ENCODE data around the gene SLC17A4.

The SLC17A4 gene

DNA sequence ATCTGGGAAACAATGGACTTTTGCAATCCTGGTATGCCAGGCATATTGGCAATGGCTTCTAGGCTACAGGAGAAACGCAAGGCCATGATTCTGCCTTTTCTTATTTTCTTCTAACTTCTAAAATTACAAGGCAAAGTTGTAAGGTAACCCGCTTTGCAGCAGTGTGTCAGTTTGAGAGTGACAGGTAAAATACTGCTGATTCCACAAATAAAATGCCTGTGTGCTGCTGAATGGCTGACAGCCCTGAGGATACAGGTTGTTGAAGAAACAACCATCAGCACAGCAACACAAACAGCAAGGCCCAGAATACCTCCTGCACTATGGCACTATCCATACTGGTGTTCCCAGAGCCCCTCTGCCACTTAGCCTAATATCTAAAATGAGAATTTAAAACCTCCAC lies 40.2 kb downstream of the SLC17A4 start:
- TF ChIP-seq TAF1 (IDR thresholded peaks at IDR 0.05; ENCODE audit: borderline replicate concordance, insufficient read depth, low read length) (no peak), FOXP2 (optimal IDR thresholded peaks at IDR 0.05; ENCODE audit: borderline replicate concordance, extremely low read depth, extremely low read length, insufficient read depth) (no peak), SIN3A (IDR thresholded peaks at IDR 0.05; ENCODE audit: borderline replicate concordance, insufficient read depth, low read length) (no peak), POLR2AphosphoS5 (IDR thresholded peaks at IDR 0.05; ENCODE audit: low read depth, low read length) (no peak)
- TF ChIP-seq, protein P1, sequence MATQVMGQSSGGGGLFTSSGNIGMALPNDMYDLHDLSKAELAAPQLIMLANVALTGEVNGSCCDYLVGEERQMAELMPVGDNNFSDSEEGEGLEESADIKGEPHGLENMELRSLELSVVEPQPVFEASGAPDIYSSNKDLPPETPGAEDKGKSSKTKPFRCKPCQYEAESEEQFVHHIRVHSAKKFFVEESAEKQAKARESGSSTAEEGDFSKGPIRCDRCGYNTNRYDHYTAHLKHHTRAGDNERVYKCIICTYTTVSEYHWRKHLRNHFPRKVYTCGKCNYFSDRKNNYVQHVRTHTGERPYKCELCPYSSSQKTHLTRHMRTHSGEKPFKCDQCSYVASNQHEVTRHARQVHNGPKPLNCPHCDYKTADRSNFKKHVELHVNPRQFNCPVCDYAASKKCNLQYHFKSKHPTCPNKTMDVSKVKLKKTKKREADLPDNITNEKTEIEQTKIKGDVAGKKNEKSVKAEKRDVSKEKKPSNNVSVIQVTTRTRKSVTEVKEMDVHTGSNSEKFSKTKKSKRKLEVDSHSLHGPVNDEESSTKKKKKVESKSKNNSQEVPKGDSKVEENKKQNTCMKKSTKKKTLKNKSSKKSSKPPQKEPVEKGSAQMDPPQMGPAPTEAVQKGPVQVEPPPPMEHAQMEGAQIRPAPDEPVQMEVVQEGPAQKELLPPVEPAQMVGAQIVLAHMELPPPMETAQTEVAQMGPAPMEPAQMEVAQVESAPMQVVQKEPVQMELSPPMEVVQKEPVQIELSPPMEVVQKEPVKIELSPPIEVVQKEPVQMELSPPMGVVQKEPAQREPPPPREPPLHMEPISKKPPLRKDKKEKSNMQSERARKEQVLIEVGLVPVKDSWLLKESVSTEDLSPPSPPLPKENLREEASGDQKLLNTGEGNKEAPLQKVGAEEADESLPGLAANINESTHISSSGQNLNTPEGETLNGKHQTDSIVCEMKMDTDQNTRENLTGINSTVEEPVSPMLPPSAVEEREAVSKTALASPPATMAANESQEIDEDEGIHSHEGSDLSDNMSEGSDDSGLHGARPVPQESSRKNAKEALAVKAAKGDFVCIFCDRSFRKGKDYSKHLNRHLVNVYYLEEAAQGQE (IDR thresholded peaks at IDR 0.05; ENCODE audit: insufficient read depth in 1 of 2, low read depth in 2 of 2, low read length in 2 of 2) = no peak

DNA sequence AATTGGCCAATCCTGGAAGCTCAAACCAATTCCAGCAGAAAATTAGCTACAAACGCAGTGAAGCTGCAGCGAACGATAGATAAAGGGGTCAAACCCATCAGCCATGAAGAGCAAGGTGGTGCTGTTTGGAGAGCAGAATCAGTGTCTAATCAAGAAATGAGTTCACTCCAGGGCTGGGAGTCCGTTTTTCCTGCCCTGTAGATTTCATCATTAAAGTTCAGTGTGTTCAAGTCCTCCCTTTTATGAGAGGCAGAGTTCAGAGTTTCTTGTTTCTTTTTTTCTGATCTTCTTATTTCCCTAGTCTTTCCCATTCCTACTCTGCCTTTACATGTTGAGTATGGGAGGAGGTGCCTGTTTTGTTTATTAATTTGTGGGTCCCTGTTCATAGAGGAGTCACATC lies 46.9 kb downstream of the SLC17A4 start:
- no peak for TF ChIP-seq POLR2AphosphoS5 (IDR thresholded peaks at IDR 0.05; ENCODE audit: low read depth, low read length)
- TF ChIP-seq SIN3A (IDR thresholded peaks at IDR 0.05; ENCODE audit: borderline replicate concordance, insufficient read depth, low read length) = no peak
- TF ChIP-seq FOXP2 (optimal IDR thresholded peaks at IDR 0.05; ENCODE audit: borderline replicate concordance, extremely low read depth, extremely low read length, insufficient read depth) = no peak
- TF ChIP-seq, protein P1 (IDR thresholded peaks at IDR 0.05; ENCODE audit: insufficient read depth in 1 of 2, low read depth in 2 of 2, low read length in 2 of 2) = no peak
- TF ChIP-seq TAF1 (IDR thresholded peaks at IDR 0.05; ENCODE audit: borderline replicate concordance, insufficient read depth, low read length) = no peak

GRCh38 chr6:25804804-25805203 lies 50.3 kb downstream of the SLC17A4 start:
- TF ChIP-seq SIN3A (IDR thresholded peaks at IDR 0.05; ENCODE audit: borderline replicate concordance, insufficient read depth, low read length) = no peak
- TF ChIP-seq, protein P1 (IDR thresholded peaks at IDR 0.05; ENCODE audit: insufficient read depth in 1 of 2, low read depth in 2 of 2, low read length in 2 of 2) = no peak
- TF ChIP-seq FOXP2 (optimal IDR thresholded peaks at IDR 0.05; ENCODE audit: borderline replicate concordance, extremely low read depth, extremely low read length, insufficient read depth) = no peak
- TF ChIP-seq TAF1 (IDR thresholded peaks at IDR 0.05; ENCODE audit: borderline replicate concordance, insufficient read depth, low read length) = no peak
- TF ChIP-seq POLR2AphosphoS5 (IDR thresholded peaks at IDR 0.05; ENCODE audit: low read depth, low read length) = no peak

DNA sequence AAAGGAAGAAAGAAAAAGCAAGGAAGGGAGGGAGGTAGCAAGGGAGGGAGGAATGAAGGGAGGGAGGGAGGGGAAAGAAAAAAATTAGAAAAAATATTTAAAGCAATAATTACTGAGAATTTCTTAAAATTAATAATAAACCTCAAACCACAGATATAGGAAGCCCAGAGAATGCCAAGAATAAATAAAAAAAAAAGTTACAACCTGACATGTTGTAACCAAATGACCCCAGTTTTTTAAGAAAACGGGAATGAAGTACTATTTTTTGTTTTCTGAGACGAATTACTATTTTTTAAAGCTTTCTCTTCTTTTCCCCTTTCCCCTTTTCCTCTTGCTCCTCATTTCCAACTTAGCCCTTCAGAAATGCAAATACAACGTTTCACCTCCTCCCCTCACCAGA lies 60.7 kb downstream of the SLC17A4 start:
- TF ChIP-seq SIN3A (IDR thresholded peaks at IDR 0.05; ENCODE audit: borderline replicate concordance, insufficient read depth, low read length) (no peak), POLR2AphosphoS5 (IDR thresholded peaks at IDR 0.05; ENCODE audit: low read depth, low read length) (no peak), FOXP2 (optimal IDR thresholded peaks at IDR 0.05; ENCODE audit: borderline replicate concordance, extremely low read depth, extremely low read length, insufficient read depth) (no peak), TAF1 (IDR thresholded peaks at IDR 0.05; ENCODE audit: borderline replicate concordance, insufficient read depth, low read length) (no peak)
- TF ChIP-seq, protein P1 (IDR thresholded peaks at IDR 0.05; ENCODE audit: insufficient read depth in 1 of 2, low read depth in 2 of 2, low read length in 2 of 2) = no peak

- TF ChIP-seq POLR2AphosphoS5 (IDR thresholded peaks at IDR 0.05; ENCODE audit: low read depth, low read length) (no peak), FOXP2 (optimal IDR thresholded peaks at IDR 0.05; ENCODE audit: borderline replicate concordance, extremely low read depth, extremely low read length, insufficient read depth) (no peak), TAF1 (IDR thresholded peaks at IDR 0.05; ENCODE audit: borderline replicate concordance, insufficient read depth, low read length) (no peak)
Measured at GRCh38 chr6:25816252-25816651, 61.7 kb downstream of the SLC17A4 start.
